Thymus (tissue), 11 donors: Measurements from ENCODE around the gene PDK2. TPM values are rescaled to one million over a fixed set of nuclear protein-coding genes. Genes with fewer than 3 reads are reported as not detected.

Experiments used
- DNase-seq, 9 donors: peaks; one replicate each; pipeline ENCODE4 v3.0.0-alpha.2; 2013; ENCODE audit warnings: low spot score in 9 of 9, low read depth in 6 of 9, missing footprints in 1 of 9
- H3K27ac ChIP-seq, 2 donors: one replicate each; pipeline ENCODE4 v1.5.1; 2013; ENCODE audit warnings: control low read depth in 1 of 2, low read depth in 1 of 2, low read length in 1 of 2, mild to moderate bottlenecking in 1 of 2, moderate library complexity in 1 of 2
- H3K27me3 ChIP-seq, 2 donors: one replicate each; pipeline ENCODE4 v1.5.1; 2013; ENCODE audit warnings: low read length in 1 of 2; ENCODE audit not compliant: control insufficient read depth in 2 of 2, insufficient read depth in 1 of 2
- H3K36me3 ChIP-seq, 2 donors: one replicate each; pipeline ENCODE4 v1.5.1; 2013; ENCODE audit warnings: low read length in 1 of 2, mild to moderate bottlenecking in 1 of 2, moderate library complexity in 1 of 2; ENCODE audit not compliant: control insufficient read depth in 2 of 2, insufficient read depth in 2 of 2
- H3K4me1 ChIP-seq, 2 donors: one replicate each; pipeline ENCODE4 v1.5.1; 2013; ENCODE audit warnings: low read length in 2 of 2; ENCODE audit not compliant: control insufficient read depth in 2 of 2, insufficient read depth in 2 of 2
- H3K4me3 ChIP-seq, 2 donors: one replicate each; pipeline ENCODE4 v1.5.1; 2013; ENCODE audit warnings: low read length in 2 of 2, control low read depth in 1 of 2, mild to moderate bottlenecking in 1 of 2
- H3K9me3 ChIP-seq, 2 donors: one replicate each; pipeline ENCODE4 v1.5.1; 2013; ENCODE audit warnings: low read length in 1 of 2, mild to moderate bottlenecking in 1 of 2; ENCODE audit not compliant: control insufficient read depth in 2 of 2, insufficient read depth in 1 of 2
- WGBS: extraction: QIAGEN DNeasy Blood & Tissue Kit; methylation state at CpG from one replicate; pipeline ENCODE4 v1.1.7; 2013; 5-methylcytosine and 5-hydroxymethylcytosine counted together
- polyA plus RNA-seq: library from polyadenylated mRNA; stranded (reverse); fragments of 200-250 nt; gene quantifications from one replicate; pipeline ENCODE4 v1.2.3, GENCODE V29; 2013
- total RNA-seq: library from RNA; stranded (reverse); fragments of 120-200 nt; gene quantifications from one replicate; pipeline ENCODE4 v1.2.4, GENCODE V29; 2013
- donor health status: healthy.

The PDK2 gene
- total and polyA plus RNA-seq, 2 donors = 10.7 to 14.5 TPM

- Histone ChIP-seq H3K27me3 (no peaks in the 10 kb centered on the region), H3K9me3 (no peaks in the 10 kb centered on the region), H3K27ac (no peak overlapping the region), H3K4me3 (no peak overlapping the region), H3K36me3 (peaks cover 25 to 56% of the 10 kb centered on the region in 2 donors), H3K4me1 (no peaks in the 10 kb centered on the region)
- 88% methylated on average over 13 of the region's 13 CpGs for WGBS
- no peak for DNase-seq
Measured at GRCh38 chr17:50106393-50107131, 11.4 kb downstream of the PDK2 start.

DNA sequence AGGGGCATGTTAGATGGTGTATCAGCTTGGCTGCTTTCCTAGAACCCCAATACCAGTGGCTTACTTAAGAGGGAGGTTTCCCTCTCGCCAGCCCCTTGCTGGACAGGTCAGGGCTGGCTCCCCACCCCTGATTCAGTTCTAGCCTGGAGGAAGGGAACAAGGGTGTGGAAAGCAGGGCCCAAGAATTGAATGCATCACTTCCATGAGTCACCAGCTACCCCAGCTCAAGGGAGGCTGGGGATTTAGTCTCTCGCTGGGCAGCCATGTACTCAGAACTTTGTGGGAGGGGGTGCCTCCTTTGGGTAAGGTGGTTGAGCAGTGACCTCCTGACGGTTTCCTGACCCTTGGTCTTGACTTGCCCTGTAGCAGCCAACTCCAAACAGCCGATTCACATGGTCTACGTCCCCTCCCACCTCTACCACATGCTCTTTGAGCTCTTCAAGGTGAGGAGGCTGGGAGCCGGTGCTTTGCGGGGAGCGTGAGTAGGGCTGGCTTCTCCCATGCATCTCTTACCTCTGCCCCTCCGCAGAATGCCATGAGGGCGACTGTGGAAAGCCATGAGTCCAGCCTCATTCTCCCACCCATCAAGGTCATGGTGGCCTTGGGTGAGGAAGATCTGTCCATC is 12.8 kb downstream of the PDK2 start:
- Histone ChIP-seq H3K4me3 (no peak overlapping the region), H3K27ac (no peak overlapping the region), H3K36me3 (peaks cover 25 to 56% of the 10 kb centered on the region in 2 donors), H3K27me3 (no peaks in the 10 kb centered on the region), H3K9me3 (no peaks in the 10 kb centered on the region), H3K4me1 (no peaks in the 10 kb centered on the region)
- WGBS = 96% methylated on average over 10 of the region's 10 CpGs
- DNase-seq = no peak

GRCh38 chr17:50108556-50108955 is 13.4 kb downstream of the PDK2 start:
- 96% methylated on average over 9 of the region's 9 CpGs for WGBS
- H3K4me3 ChIP-seq = no peak overlapping the region
- no peaks in the 10 kb centered on the region for H3K4me1 ChIP-seq
- no peaks in the 10 kb centered on the region for H3K27me3 ChIP-seq
- H3K36me3 ChIP-seq = peaks cover 25 to 55% of the 10 kb centered on the region in 2 donors
- no peak overlapping the region for H3K27ac ChIP-seq
- no peaks in the 10 kb centered on the region for H3K9me3 ChIP-seq
- no peak for DNase-seq

DNA sequence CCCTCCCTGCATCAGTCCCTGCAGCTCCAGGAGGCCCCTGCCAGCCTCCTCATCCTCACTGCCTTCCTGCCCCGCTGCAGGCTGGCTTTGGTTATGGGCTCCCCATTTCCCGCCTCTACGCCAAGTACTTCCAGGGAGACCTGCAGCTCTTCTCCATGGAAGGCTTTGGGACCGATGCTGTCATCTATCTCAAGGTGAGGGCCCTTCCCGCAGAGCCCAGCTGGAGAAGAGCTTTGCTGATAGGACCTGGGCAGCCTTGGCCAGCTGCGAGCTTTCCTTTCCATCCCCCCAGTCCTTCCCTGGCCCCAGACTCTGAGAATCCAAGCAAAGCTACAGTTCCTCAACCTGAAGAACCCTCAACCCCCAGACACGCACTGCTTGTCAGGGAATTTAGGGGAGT is 14.1 kb downstream of the PDK2 start:
- Histone ChIP-seq H3K9me3 (no peaks in the 10 kb centered on the region), H3K27me3 (peaks cover 0 to 5% of the 10 kb centered on the region in 2 donors), H3K27ac (no peak overlapping the region), H3K36me3 (peaks cover 25 to 50% of the 10 kb centered on the region in 2 donors), H3K4me3 (no peak overlapping the region), H3K4me1 (no peaks in the 10 kb centered on the region)
- WGBS = 92% methylated on average over 7 of the region's 7 CpGs
- DNase-seq = no peak

- DNase-seq = no peak
- Histone ChIP-seq H3K4me3 (no peak overlapping the region), H3K4me1 (no peaks in the 10 kb centered on the region), H3K27ac (no peak overlapping the region), H3K36me3 (peaks cover 25 to 50% of the 10 kb centered on the region in 2 donors), H3K9me3 (no peaks in the 10 kb centered on the region), H3K27me3 (peaks cover 0 to 6% of the 10 kb centered on the region in 2 donors)
- WGBS = 96% methylated on average over 19 of the region's 19 CpGs
Measured at GRCh38 chr17:50109785-50110184, 14.6 kb downstream of the PDK2 start.

DNA sequence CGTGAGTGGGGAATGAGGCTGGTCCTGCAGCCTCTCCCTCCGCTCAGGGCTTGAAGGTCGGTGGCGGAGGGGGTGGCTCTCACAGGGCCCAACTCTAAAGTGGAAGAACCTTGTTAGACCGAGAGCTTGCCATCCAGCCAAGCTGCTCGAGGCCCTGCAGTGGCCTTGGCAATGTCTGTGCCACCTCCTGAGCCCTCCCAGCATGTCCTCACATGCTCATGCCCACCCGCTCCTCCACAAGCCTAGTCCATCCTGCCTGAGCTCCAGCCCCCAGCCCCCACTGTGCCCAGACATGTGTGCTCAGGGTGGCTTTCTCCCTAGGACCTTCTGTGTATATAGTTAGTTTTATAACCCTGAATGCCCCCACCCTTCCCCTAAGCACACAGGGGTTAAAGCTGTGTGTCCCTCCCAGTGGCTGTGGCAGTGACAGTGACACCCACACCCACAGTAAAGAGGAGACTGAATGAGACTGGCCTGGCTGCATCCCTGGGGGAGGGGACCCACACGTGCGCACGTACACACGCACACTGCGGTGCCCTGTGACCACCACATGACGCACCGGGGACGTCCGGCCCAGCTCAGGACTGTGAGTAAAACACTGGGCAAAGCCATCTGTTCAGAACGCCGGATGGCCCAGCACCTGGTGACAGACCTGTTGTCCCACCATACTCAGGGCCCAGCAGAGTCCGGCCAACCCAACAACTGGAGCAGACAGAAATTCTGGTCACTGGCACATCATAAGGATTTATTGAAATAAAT is 15.6 kb downstream of the PDK2 start:
- 97% methylated on average over 19 of the region's 19 CpGs for WGBS
- no peak overlapping the region for H3K27ac ChIP-seq
- no peak overlapping the region for H3K4me3 ChIP-seq
- DNase-seq = no peak
- peaks cover 25 to 47% of the 10 kb centered on the region in 2 donors for H3K36me3 ChIP-seq
- peaks cover 2 to 15% of the 10 kb centered on the region in 2 donors for H3K27me3 ChIP-seq
- no peaks in the 10 kb centered on the region for H3K4me1 ChIP-seq
- no peaks in the 10 kb centered on the region for H3K9me3 ChIP-seq

GRCh38 chr17:50111673-50112655 is 16.8 kb downstream of the PDK2 start:
- Histone ChIP-seq H3K27ac (no peak overlapping the region), H3K4me3 (no peak overlapping the region), H3K36me3 (peaks cover 21 to 40% of the 10 kb centered on the region in 2 donors), H3K4me1 (peaks cover 0 to 2% of the 10 kb centered on the region in 2 donors), H3K9me3 (no peaks in the 10 kb centered on the region), H3K27me3 (peaks cover 8 to 25% of the 10 kb centered on the region in 2 donors)
- 92% methylated on average over 14 of the region's 14 CpGs for WGBS
- no peak for DNase-seq

GRCh38 chr17:50112694-50113093 is 17.5 kb downstream of the PDK2 start:
- peaks cover 19 to 33% of the 10 kb centered on the region in 2 donors for H3K36me3 ChIP-seq
- 97% methylated on average over 17 of the region's 17 CpGs for WGBS
- H3K4me1 ChIP-seq = peaks cover 2 to 3% of the 10 kb centered on the region in 2 donors
- peaks cover 0 to 1% of the 10 kb centered on the region in 2 donors for H3K9me3 ChIP-seq
- no peak for DNase-seq
- no peak overlapping the region for H3K27ac ChIP-seq
- peaks cover 15 to 32% of the 10 kb centered on the region in 2 donors for H3K27me3 ChIP-seq
- H3K4me3 ChIP-seq = no peak overlapping the region
